ENCODE results near the gene MAPK1IP1L. TPM values are rescaled to one million over a fixed set of nuclear protein-coding genes. Genes with fewer than 3 reads are reported as not detected.

MAPK1IP1L gene
- polyA plus RNA-seq, 1 of the 3 experiments (the other 2 are of a cell fraction), result 129 TPM

GRCh38 chr14:55051165-55051422 is 353 bp upstream of the MAPK1IP1L start:
- no peak for TF ChIP-seq MXI1 (IDR thresholded peaks at IDR 0.05; ENCODE audit: low read depth, low read length)
- TF ChIP-seq, protein P1, sequence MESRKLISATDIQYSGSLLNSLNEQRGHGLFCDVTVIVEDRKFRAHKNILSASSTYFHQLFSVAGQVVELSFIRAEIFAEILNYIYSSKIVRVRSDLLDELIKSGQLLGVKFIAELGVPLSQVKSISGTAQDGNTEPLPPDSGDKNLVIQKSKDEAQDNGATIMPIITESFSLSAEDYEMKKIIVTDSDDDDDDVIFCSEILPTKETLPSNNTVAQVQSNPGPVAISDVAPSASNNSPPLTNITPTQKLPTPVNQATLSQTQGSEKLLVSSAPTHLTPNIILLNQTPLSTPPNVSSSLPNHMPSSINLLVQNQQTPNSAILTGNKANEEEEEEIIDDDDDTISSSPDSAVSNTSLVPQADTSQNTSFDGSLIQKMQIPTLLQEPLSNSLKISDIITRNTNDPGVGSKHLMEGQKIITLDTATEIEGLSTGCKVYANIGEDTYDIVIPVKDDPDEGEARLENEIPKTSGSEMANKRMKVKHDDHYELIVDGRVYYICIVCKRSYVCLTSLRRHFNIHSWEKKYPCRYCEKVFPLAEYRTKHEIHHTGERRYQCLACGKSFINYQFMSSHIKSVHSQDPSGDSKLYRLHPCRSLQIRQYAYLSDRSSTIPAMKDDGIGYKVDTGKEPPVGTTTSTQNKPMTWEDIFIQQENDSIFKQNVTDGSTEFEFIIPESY (IDR thresholded peaks at IDR 0.05; ENCODE audit: borderline replicate concordance, low read depth), result no peak
- TF ChIP-seq MAX (IDR thresholded peaks at IDR 0.05; ENCODE audit: low read depth), result no peak
- TF ChIP-seq EP300 (IDR thresholded peaks at IDR 0.05; ENCODE audit: borderline replicate concordance in 1 of 2, low read depth in 1 of 2, low read length in 1 of 2), result no peak
- TF ChIP-seq, protein P2, sequence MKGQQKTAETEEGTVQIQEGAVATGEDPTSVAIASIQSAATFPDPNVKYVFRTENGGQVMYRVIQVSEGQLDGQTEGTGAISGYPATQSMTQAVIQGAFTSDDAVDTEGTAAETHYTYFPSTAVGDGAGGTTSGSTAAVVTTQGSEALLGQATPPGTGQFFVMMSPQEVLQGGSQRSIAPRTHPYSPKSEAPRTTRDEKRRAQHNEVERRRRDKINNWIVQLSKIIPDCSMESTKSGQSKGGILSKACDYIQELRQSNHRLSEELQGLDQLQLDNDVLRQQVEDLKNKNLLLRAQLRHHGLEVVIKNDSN (IDR thresholded peaks at IDR 0.05; ENCODE audit: borderline replicate concordance, low read depth), result no peak
- no peak for TF ChIP-seq FOXJ3 (CRISPR knock-in tag; IDR thresholded peaks at IDR 0.05)
- no peak for TF ChIP-seq GATA2 (CRISPR knock-in tag; IDR thresholded peaks at IDR 0.05)
- TF ChIP-seq SIN3A (IDR thresholded peaks at IDR 0.05; ENCODE audit: borderline replicate concordance, low read depth, low read length), result no peak
- no peak for TF ChIP-seq RCOR1 (IDR thresholded peaks at IDR 0.05; ENCODE audit: low read length)
- TF ChIP-seq, protein P3, sequence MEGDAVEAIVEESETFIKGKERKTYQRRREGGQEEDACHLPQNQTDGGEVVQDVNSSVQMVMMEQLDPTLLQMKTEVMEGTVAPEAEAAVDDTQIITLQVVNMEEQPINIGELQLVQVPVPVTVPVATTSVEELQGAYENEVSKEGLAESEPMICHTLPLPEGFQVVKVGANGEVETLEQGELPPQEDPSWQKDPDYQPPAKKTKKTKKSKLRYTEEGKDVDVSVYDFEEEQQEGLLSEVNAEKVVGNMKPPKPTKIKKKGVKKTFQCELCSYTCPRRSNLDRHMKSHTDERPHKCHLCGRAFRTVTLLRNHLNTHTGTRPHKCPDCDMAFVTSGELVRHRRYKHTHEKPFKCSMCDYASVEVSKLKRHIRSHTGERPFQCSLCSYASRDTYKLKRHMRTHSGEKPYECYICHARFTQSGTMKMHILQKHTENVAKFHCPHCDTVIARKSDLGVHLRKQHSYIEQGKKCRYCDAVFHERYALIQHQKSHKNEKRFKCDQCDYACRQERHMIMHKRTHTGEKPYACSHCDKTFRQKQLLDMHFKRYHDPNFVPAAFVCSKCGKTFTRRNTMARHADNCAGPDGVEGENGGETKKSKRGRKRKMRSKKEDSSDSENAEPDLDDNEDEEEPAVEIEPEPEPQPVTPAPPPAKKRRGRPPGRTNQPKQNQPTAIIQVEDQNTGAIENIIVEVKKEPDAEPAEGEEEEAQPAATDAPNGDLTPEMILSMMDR (IDR thresholded peaks at IDR 0.05), result no peak
- TF ChIP-seq YY1 (IDR thresholded peaks at IDR 0.05; ENCODE audit: low read depth), result no peak
- TF ChIP-seq EZH2phosphoT487 (IDR thresholded peaks at IDR 0.05; ENCODE audit: borderline replicate concordance, low read depth), result no peak
- TF ChIP-seq JUND (IDR thresholded peaks at IDR 0.05), result no peak
- TF ChIP-seq GABPA (IDR thresholded peaks at IDR 0.05; ENCODE audit: low read depth), result no peak
- no peak for TF ChIP-seq TAF1 (IDR thresholded peaks at IDR 0.05; ENCODE audit: borderline replicate concordance, low read depth, low read length)
- TF ChIP-seq RAD21 (IDR thresholded peaks at IDR 0.05; ENCODE audit: low read length), result no peak
- TF ChIP-seq REST (IDR thresholded peaks at IDR 0.05; ENCODE audit: low read depth, low read length), result no peak
- no peak for TF ChIP-seq FOSL2 (IDR thresholded peaks at IDR 0.05; ENCODE audit: borderline replicate concordance, low read depth)
- TF ChIP-seq RFX5 (IDR thresholded peaks at IDR 0.05; ENCODE audit: low read length), result no peak
- no peak for TF ChIP-seq TEAD4 (IDR thresholded peaks at IDR 0.05; ENCODE audit: borderline replicate concordance, insufficient read depth)
- POLR2A ChIA-PET, result interaction anchor here (0.6 to 1.9 kb wide), 19 partner anchors 9 to 485 kb away, joined by 3 to 32 read pairs (median 4); partner anchors contain the start of genes SOCS4 and WDHD1
- peak overlapping the region; percentile 94 to 100 for H3K27ac ChIP-seq (ENCODE audit: low read depth in 2 of 2, low read length in 1 of 2)
- H3K79me2 ChIP-seq (ENCODE audit: insufficient read depth), result peaks cover 41% of the 10 kb centered on the region
- no peaks in the 10 kb centered on the region for H3K9me2 ChIP-seq
- H3K27me3 ChIP-seq (ENCODE audit: insufficient read depth), result no peaks in the 10 kb centered on the region
- peak overlapping the region; percentile 100 for H3K9ac ChIP-seq
- H3F3A ChIP-seq (replicated peaks; ENCODE audit: insufficient read depth), result peaks cover 31% of the 10 kb centered on the region
- peak overlapping the region; percentile 71 for H3K4me2 ChIP-seq
- 1% methylated on average over 10 of the region's 10 CpGs for WGBS (ENCODE audit: low lambda C conversion rate)
- peak overlapping the region; percentile 94 for H2AFZ ChIP-seq (ENCODE audit: low read depth)
- peaks cover 27% of the 10 kb centered on the region for H4K20me1 ChIP-seq (ENCODE audit: insufficient read depth)
- CTCF ChIA-PET, result interaction anchor here (0.6 to 3.4 kb wide), 51 partner anchors 9 to 303 kb away, joined by 3 to 40 read pairs (median 4); partner anchors contain the start of genes DLGAP5, SOCS4 and WDHD1
- no peak for DNase-seq
- H3K4me1 ChIP-seq (ENCODE audit: control insufficient read depth in 1 of 2, insufficient read depth in 2 of 2, low read depth in 1 of 2, low read length in 1 of 2), result peaks cover 7 to 19% of the 10 kb centered on the region in 2 experiments; a peak in 3 of 4 replicates
- peaks cover 16 to 28% of the 10 kb centered on the region in 2 experiments for H3K36me3 ChIP-seq (replicated peaks in 1 of 2; ENCODE audit: control insufficient read depth in 1 of 2, insufficient read depth in 2 of 2, low read length in 1 of 2)
- H3K9me3 ChIP-seq, result no peaks in the 10 kb centered on the region
- peak overlapping the region; percentile 93 to 98 for H3K4me3 ChIP-seq (ENCODE audit: low read depth in 2 of 2, low read length in 1 of 2)
